Activated gamma-delta T cell (primary cell): ENCODE results near the gene OSBPL5.
A peak's percentile ranks its signal among the peaks of the same experiment; 100 is the strongest.

Experiments used
- DNase-seq: peaks from one replicate; lab custom pipeline; 2025; lab: John Stamatoyannopoulos, UW
- total RNA-seq, 2 donors: gene quantifications; one replicate each; lab custom pipeline; 2026; lab: John Stamatoyannopoulos, UW

OSBPL5 gene
- 30.2 to 46.1 reads per million in 2 donors for total RNA-seq

- peak; percentile 47 for DNase-seq
Measured at GRCh38 chr11:3165152-3165705, at the start of gene OSBPL5. Gene OSBPL5 (minus strand): TSS chr11:3165310. CDS start chr11:3129148, 36,162 bp downstream.

- no peak for DNase-seq
Measured at GRCh38 chr11:3214420-3214699, 49.2 kb upstream of the OSBPL5 start.

- no peak for DNase-seq
Measured at GRCh38 chr11:3213659-3214419, 48.7 kb upstream of the OSBPL5 start.

GRCh38 chr11:3208272-3208671 lies 43.2 kb upstream of the OSBPL5 start:
- no peak for DNase-seq

- DNase-seq, result no peak
Measured at GRCh38 chr11:3207526-3208189, 42.5 kb upstream of the OSBPL5 start.

- DNase-seq, result no peak
Measured at GRCh38 chr11:3206922-3207204, 41.8 kb upstream of the OSBPL5 start.

GRCh38 chr11:3206156-3206921 lies 41.2 kb upstream of the OSBPL5 start:
- no peak for DNase-seq

GRCh38 chr11:3205261-3206155 lies 40.4 kb upstream of the OSBPL5 start:
- no peak for DNase-seq

- no peak for DNase-seq
Measured at GRCh38 chr11:3204141-3205015, 39.3 kb upstream of the OSBPL5 start.

- no peak for DNase-seq
Measured at GRCh38 chr11:3203221-3204043, 38.3 kb upstream of the OSBPL5 start.

GRCh38 chr11:3202759-3203158 lies 37.6 kb upstream of the OSBPL5 start:
- no peak for DNase-seq

GRCh38 chr11:3202305-3202704 lies 37.2 kb upstream of the OSBPL5 start:
- no peak for DNase-seq

GRCh38 chr11:3201677-3202181 lies 36.6 kb upstream of the OSBPL5 start:
- no peak for DNase-seq

- no peak for DNase-seq
Measured at GRCh38 chr11:3201112-3201581, 36.0 kb upstream of the OSBPL5 start.

- no peak for DNase-seq
Measured at GRCh38 chr11:3200388-3201111, 35.4 kb upstream of the OSBPL5 start.

GRCh38 chr11:3199537-3200295 lies 34.6 kb upstream of the OSBPL5 start:
- DNase-seq, result no peak

GRCh38 chr11:3198815-3199214 lies 33.7 kb upstream of the OSBPL5 start:
- DNase-seq, result no peak
